Effector memory CD4-positive, alpha-beta T cell (primary cell): ENCODE data around the gene HSP90AA1.

Experiments
- DNase-seq, 3 donors: peaks; one replicate each; pipeline ENCODE4 v3.0.0-alpha.2; 2020
- H3K27ac ChIP-seq: 2 replicates; pipeline ENCODE4 v1.7.0; 2013; ENCODE audit warnings: mild to moderate bottlenecking, low read length, moderate library complexity; ENCODE audit not compliant: insufficient read depth, poor library complexity, severe bottlenecking
- H3K27me3 ChIP-seq: replicated peaks from 2 replicates; pipeline ENCODE4 v1.7.0; 2013; ENCODE audit warnings: mild to moderate bottlenecking, low read length; ENCODE audit not compliant: insufficient read depth, control insufficient read depth, poor library complexity, severe bottlenecking
- H3K36me3 ChIP-seq: 2 replicates; pipeline ENCODE4 v1.7.0; 2013; ENCODE audit warnings: mild to moderate bottlenecking, low read length, moderate library complexity; ENCODE audit not compliant: control insufficient read depth, insufficient read depth
- H3K4me1 ChIP-seq: 2 replicates; pipeline ENCODE4 v1.7.0; 2013; ENCODE audit warnings: low read length, mild to moderate bottlenecking; ENCODE audit not compliant: control insufficient read depth, insufficient read depth, poor library complexity, severe bottlenecking
- H3K4me3 ChIP-seq: 2 replicates; pipeline ENCODE4 v1.7.0; 2013; ENCODE audit warnings: low read length, low read depth, mild to moderate bottlenecking; ENCODE audit not compliant: insufficient read depth, poor library complexity, severe bottlenecking
- H3K9me3 ChIP-seq: 2 replicates; pipeline ENCODE4 v1.7.0; 2013; ENCODE audit warnings: mild to moderate bottlenecking, low read length, moderate library complexity; ENCODE audit not compliant: control insufficient read depth

The HSP90AA1 gene

GRCh38 chr14:102043251-102044025 is 43.4 kb downstream of the HSP90AA1 start:
- H3K27me3 ChIP-seq = no peaks in the 10 kb centered on the region
- no peak for DNase-seq
- H3K27ac ChIP-seq = no peak overlapping the region
- H3K4me3 ChIP-seq = no peak overlapping the region
- H3K4me1 ChIP-seq = no peaks in the 10 kb centered on the region
- H3K9me3 ChIP-seq = no peaks in the 10 kb centered on the region
- H3K36me3 ChIP-seq = peaks cover 85% of the 10 kb centered on the region

- no peaks in the 10 kb centered on the region for H3K27me3 ChIP-seq
- no peak for DNase-seq
- peaks cover 85% of the 10 kb centered on the region for H3K36me3 ChIP-seq
- no peak overlapping the region for H3K27ac ChIP-seq
- no peaks in the 10 kb centered on the region for H3K9me3 ChIP-seq
- no peak overlapping the region for H3K4me3 ChIP-seq
- H3K4me1 ChIP-seq = no peaks in the 10 kb centered on the region
Observed at GRCh38 chr14:102042699-102043098, 44.1 kb downstream of the HSP90AA1 start.

- Histone ChIP-seq H3K4me1 (no peaks in the 10 kb centered on the region), H3K27me3 (no peaks in the 10 kb centered on the region), H3K27ac (no peak overlapping the region), H3K4me3 (no peak overlapping the region), H3K9me3 (no peaks in the 10 kb centered on the region), H3K36me3 (peaks cover 98% of the 10 kb centered on the region)
- no peak for DNase-seq
Observed at GRCh38 chr14:102040153-102040552, 46.7 kb downstream of the HSP90AA1 start.

- Histone ChIP-seq H3K4me1 (no peaks in the 10 kb centered on the region), H3K36me3 (peaks cover 95% of the 10 kb centered on the region), H3K9me3 (no peaks in the 10 kb centered on the region), H3K4me3 (no peak overlapping the region), H3K27ac (no peak overlapping the region), H3K27me3 (no peaks in the 10 kb centered on the region)
- DNase-seq = no peak
Observed at GRCh38 chr14:102039157-102039556, 47.7 kb downstream of the HSP90AA1 start.

GRCh38 chr14:102037686-102038085 is 49.2 kb downstream of the HSP90AA1 start:
- no peak overlapping the region for H3K4me3 ChIP-seq
- peaks cover 97% of the 10 kb centered on the region for H3K36me3 ChIP-seq
- H3K9me3 ChIP-seq = no peaks in the 10 kb centered on the region
- H3K27me3 ChIP-seq = no peaks in the 10 kb centered on the region
- no peak for DNase-seq
- H3K4me1 ChIP-seq = no peaks in the 10 kb centered on the region
- no peak overlapping the region for H3K27ac ChIP-seq

GRCh38 chr14:102035914-102036313 is 50.9 kb downstream of the HSP90AA1 start:
- no peaks in the 10 kb centered on the region for H3K4me1 ChIP-seq
- no peak overlapping the region for H3K4me3 ChIP-seq
- no peaks in the 10 kb centered on the region for H3K27me3 ChIP-seq
- no peak for DNase-seq
- no peaks in the 10 kb centered on the region for H3K9me3 ChIP-seq
- peaks cover 94% of the 10 kb centered on the region for H3K36me3 ChIP-seq
- no peak overlapping the region for H3K27ac ChIP-seq

GRCh38 chr14:102034301-102034700 is 52.5 kb downstream of the HSP90AA1 start:
- Histone ChIP-seq H3K9me3 (no peaks in the 10 kb centered on the region), H3K4me1 (no peaks in the 10 kb centered on the region), H3K4me3 (no peak overlapping the region), H3K36me3 (peaks cover 94% of the 10 kb centered on the region), H3K27me3 (no peaks in the 10 kb centered on the region), H3K27ac (no peak overlapping the region)
- DNase-seq = no peak

- Histone ChIP-seq H3K9me3 (no peaks in the 10 kb centered on the region), H3K4me1 (no peaks in the 10 kb centered on the region), H3K27me3 (no peaks in the 10 kb centered on the region), H3K36me3 (peaks cover 94% of the 10 kb centered on the region), H3K4me3 (no peak overlapping the region), H3K27ac (no peak overlapping the region)
- no peak for DNase-seq
Observed at GRCh38 chr14:102033241-102033640, 53.6 kb downstream of the HSP90AA1 start.
